ENCODE results near the gene INSYN1.

Gene INSYN1

GRCh38 chr15:73756390-73756789 is 3.2 kb upstream of the INSYN1 start:
- Histone ChIP-seq H3K27ac (ENCODE audit: low read length) (no peak overlapping the region), H3K4me1 (ENCODE audit: insufficient read depth, low read length) (no peaks in the 10 kb centered on the region), H4K20me1 (ENCODE audit: insufficient read depth, low read length) (no peaks in the 10 kb centered on the region), H3K9ac (ENCODE audit: low read depth, low read length) (no peak overlapping the region), H3K36me3 (ENCODE audit: insufficient read depth, low read length) (no peaks in the 10 kb centered on the region), H3K79me2 (ENCODE audit: insufficient read depth, low read length) (no peaks in the 10 kb centered on the region), H3K4me2 (ENCODE audit: insufficient read depth, low read length) (no peak overlapping the region), H3K27me3 (ENCODE audit: insufficient read depth, low read length, poor library complexity) (peaks cover 12% of the 10 kb centered on the region), H3K4me3 (ENCODE audit: low read depth in 1 of 2, low read length in 2 of 2) (no peak overlapping the region), H2AFZ (ENCODE audit: low read depth, low read length) (no peak overlapping the region), H3K9me3 (ENCODE audit: insufficient read depth, low read length, severe bottlenecking) (no peaks in the 10 kb centered on the region)
- TF ChIP-seq EZH2 (IDR thresholded peaks at IDR 0.05; ENCODE audit: borderline replicate concordance, low read depth, low read length, severe bottlenecking) = no peak
- TF ChIP-seq CTCF (IDR thresholded peaks at IDR 0.05; ENCODE audit: borderline replicate concordance, extremely low read depth, low read length, poor library complexity, severe bottlenecking) = no peak
- ATAC-seq (ENCODE audit: insufficient read depth, low read depth) = no peak
- DNase-seq = no peak

- H4K20me1 ChIP-seq (ENCODE audit: insufficient read depth, low read length) = no peaks in the 10 kb centered on the region
- H3K79me2 ChIP-seq (ENCODE audit: insufficient read depth, low read length) = no peaks in the 10 kb centered on the region
- DNase-seq (no peak), ATAC-seq (ENCODE audit: insufficient read depth, low read depth) (no peak)
- H3K9ac ChIP-seq (ENCODE audit: low read depth, low read length) = no peak overlapping the region
- H3K9me3 ChIP-seq (ENCODE audit: insufficient read depth, low read length, severe bottlenecking) = no peaks in the 10 kb centered on the region
- no peak overlapping the region for H2AFZ ChIP-seq (ENCODE audit: low read depth, low read length)
- H3K4me1 ChIP-seq (ENCODE audit: insufficient read depth, low read length) = no peaks in the 10 kb centered on the region
- no peak for TF ChIP-seq EZH2 (IDR thresholded peaks at IDR 0.05; ENCODE audit: borderline replicate concordance, low read depth, low read length, severe bottlenecking)
- peaks cover 9% of the 10 kb centered on the region for H3K27me3 ChIP-seq (ENCODE audit: insufficient read depth, low read length, poor library complexity)
- H3K4me2 ChIP-seq (ENCODE audit: insufficient read depth, low read length) = no peak overlapping the region
- H3K4me3 ChIP-seq (ENCODE audit: low read depth in 1 of 2, low read length in 2 of 2) = no peak overlapping the region
- H3K36me3 ChIP-seq (ENCODE audit: insufficient read depth, low read length) = no peaks in the 10 kb centered on the region
- no peak overlapping the region for H3K27ac ChIP-seq (ENCODE audit: low read length)
These were observed 2.8 kb upstream of the INSYN1 start for GRCh38 chr15:73755946-73756345.

GRCh38 chr15:73755481-73755880 is 2.3 kb upstream of the INSYN1 start:
- H3K79me2 ChIP-seq (ENCODE audit: insufficient read depth, low read length) = no peaks in the 10 kb centered on the region
- H3K4me3 ChIP-seq (ENCODE audit: low read depth in 1 of 2, low read length in 2 of 2) = no peak overlapping the region
- H3K9me3 ChIP-seq (ENCODE audit: insufficient read depth, low read length, severe bottlenecking) = no peaks in the 10 kb centered on the region
- H3K9ac ChIP-seq (ENCODE audit: low read depth, low read length) = no peak overlapping the region
- peaks cover 6% of the 10 kb centered on the region for H3K27me3 ChIP-seq (ENCODE audit: insufficient read depth, low read length, poor library complexity)
- H3K4me2 ChIP-seq (ENCODE audit: insufficient read depth, low read length) = no peak overlapping the region
- ATAC-seq (ENCODE audit: insufficient read depth, low read depth) (no peak), DNase-seq (no peak)
- no peak for TF ChIP-seq EZH2 (IDR thresholded peaks at IDR 0.05; ENCODE audit: borderline replicate concordance, low read depth, low read length, severe bottlenecking)
- no peak for TF ChIP-seq CTCF (IDR thresholded peaks at IDR 0.05; ENCODE audit: borderline replicate concordance, extremely low read depth, low read length, poor library complexity, severe bottlenecking)
- no peaks in the 10 kb centered on the region for H4K20me1 ChIP-seq (ENCODE audit: insufficient read depth, low read length)
- no peak overlapping the region for H2AFZ ChIP-seq (ENCODE audit: low read depth, low read length)
- no peaks in the 10 kb centered on the region for H3K36me3 ChIP-seq (ENCODE audit: insufficient read depth, low read length)
- H3K27ac ChIP-seq (ENCODE audit: low read length) = no peak overlapping the region
- H3K4me1 ChIP-seq (ENCODE audit: insufficient read depth, low read length) = no peaks in the 10 kb centered on the region

GRCh38 chr15:73754461-73754860 is 1.3 kb upstream of the INSYN1 start:
- DNase-seq (no peak), ATAC-seq (ENCODE audit: insufficient read depth, low read depth) (no peak)
- peaks cover 6% of the 10 kb centered on the region for H3K27me3 ChIP-seq (ENCODE audit: insufficient read depth, low read length, poor library complexity)
- no peak overlapping the region for H3K27ac ChIP-seq (ENCODE audit: low read length)
- no peaks in the 10 kb centered on the region for H4K20me1 ChIP-seq (ENCODE audit: insufficient read depth, low read length)
- H3K9ac ChIP-seq (ENCODE audit: low read depth, low read length) = no peak overlapping the region
- H3K36me3 ChIP-seq (ENCODE audit: insufficient read depth, low read length) = no peaks in the 10 kb centered on the region
- no peak overlapping the region for H3K4me3 ChIP-seq (ENCODE audit: low read depth in 1 of 2, low read length in 2 of 2)
- H3K79me2 ChIP-seq (ENCODE audit: insufficient read depth, low read length) = no peaks in the 10 kb centered on the region
- H3K4me2 ChIP-seq (ENCODE audit: insufficient read depth, low read length) = no peak overlapping the region
- TF ChIP-seq CTCF (IDR thresholded peaks at IDR 0.05; ENCODE audit: borderline replicate concordance, extremely low read depth, low read length, poor library complexity, severe bottlenecking) (no peak), EZH2 (IDR thresholded peaks at IDR 0.05; ENCODE audit: borderline replicate concordance, low read depth, low read length, severe bottlenecking) (no peak)
- H3K4me1 ChIP-seq (ENCODE audit: insufficient read depth, low read length) = no peaks in the 10 kb centered on the region
- H2AFZ ChIP-seq (ENCODE audit: low read depth, low read length) = no peak overlapping the region
- H3K9me3 ChIP-seq (ENCODE audit: insufficient read depth, low read length, severe bottlenecking) = no peaks in the 10 kb centered on the region
